ENCODE measurements around the gene MAPK8IP1.
A peak's percentile ranks its signal among the peaks of the same experiment; 100 is the strongest.
"Not testable (repeated sequence)": the region's sequence is repeated elsewhere in the genome, so short reads cannot be mapped to it uniquely, and the experiment has no call there.

Gene MAPK8IP1

DNA sequence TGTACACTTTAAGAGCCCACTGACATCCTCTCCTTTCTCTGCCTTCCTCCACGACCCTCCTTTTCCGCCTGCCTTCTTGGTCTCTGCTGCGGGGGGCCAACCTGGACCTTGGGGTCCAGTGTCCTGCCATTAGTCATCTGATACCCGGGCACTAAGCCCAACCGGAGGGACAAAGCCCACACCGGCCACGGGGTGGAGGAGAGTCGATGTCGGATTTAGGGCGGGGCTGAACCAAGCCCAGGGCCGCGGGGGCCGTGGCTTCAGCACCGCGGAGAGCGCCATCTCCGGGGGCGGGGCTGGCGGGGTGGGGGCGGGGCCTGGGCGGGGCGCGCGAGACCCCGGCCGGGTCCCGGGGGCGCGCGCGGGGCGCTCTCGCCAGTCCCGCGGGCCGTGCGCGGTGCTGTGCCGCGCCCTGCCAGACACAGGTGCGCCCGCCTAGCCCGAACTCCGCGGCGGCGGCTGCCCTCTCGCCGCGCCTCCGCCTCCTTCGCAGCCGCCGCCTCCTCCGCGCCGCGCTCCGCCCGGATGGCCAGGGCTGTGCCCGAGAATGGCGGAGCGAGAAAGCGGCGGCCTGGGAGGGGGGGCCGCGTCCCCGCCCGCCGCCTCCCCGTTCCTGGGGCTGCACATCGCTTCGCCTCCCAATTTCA is at the start of gene MAPK8IP1:
TSS of gene MAPK8IP1 (plus strand) at position 378 of the 647 bp plus-strand sequence. CDS start at position 548, 170 bp downstream.
- peak; percentile 42 to 49 for DNase-seq

DNA sequence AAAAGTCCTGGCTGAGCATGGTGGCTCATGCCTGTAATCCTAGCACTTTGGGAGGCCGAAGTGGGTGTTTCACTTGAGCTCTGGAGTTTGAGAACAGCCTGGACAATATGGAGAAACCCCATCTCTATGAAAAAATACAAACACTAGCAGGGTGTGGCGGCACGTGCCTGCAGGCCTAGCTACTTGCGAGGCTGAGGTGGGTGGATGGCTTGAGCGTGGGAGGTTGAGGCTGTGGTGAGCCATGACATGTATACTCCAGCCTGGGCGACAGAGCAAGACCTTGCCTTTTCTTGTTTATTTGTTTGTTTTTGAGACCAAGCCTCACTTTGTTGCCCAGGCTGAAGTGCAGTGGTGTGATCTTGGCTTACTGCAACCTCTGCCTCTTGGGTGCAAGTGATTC is 46.2 kb upstream of the MAPK8IP1 start:
- DNase-seq: no peak

DNA sequence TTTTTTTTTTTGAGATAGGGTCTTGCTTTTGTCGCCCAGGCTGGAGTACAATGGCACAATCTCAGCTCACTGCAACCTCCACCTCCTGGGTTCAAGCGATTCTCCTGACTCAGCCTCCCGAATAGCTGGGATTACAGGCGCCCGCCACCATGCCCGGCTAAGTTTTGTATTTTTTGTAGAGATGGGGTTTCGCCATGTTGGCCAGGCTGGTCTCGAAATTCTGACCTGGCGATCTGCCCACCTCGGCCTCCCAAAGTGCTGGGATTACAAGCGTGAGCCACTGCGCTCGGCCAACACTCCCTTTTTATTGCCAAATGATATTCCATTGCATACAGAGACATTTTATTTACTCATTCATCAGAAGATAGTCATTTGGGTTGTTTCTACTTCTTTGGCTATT is 45.2 kb upstream of the MAPK8IP1 start:
- not testable (repeated sequence) for DNase-seq

DNA sequence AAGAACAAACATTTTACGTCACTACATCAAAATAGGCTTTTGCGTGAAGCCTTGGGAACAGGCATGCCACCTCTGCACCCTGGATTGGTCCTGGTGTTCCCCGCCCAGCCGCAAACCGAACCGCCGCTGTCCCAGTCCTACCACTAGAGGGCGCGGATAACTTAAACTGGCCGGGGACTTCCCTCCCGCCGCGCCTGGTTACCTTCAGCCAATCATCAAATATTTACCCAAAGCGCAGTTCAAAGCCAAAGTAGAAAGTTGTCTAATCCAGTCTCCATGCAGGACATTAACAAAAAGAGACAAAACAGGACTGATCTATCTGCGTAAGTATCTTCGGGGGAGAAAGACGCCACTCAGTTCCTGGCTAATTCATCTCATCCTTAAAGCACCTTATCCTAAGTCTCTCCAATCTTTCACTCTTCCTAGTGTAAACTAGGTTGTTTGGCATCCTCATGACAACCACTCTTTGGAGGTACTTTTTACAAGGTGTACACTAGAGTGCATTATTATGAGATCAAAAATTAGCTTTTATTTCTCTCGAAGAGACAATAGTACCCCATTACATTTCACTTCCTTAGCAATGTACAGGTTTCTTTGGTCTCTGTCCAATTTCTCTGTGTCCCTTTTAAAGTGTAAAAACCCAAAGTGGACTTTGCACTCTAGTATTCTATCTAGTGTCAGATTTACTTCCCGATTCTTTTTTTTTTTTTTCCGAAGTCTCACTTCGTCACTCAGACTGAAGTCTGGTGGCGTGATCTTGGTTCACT is 42.1 kb upstream of the MAPK8IP1 start:
- DNase-seq: peak; percentile 79 to 88

DNA sequence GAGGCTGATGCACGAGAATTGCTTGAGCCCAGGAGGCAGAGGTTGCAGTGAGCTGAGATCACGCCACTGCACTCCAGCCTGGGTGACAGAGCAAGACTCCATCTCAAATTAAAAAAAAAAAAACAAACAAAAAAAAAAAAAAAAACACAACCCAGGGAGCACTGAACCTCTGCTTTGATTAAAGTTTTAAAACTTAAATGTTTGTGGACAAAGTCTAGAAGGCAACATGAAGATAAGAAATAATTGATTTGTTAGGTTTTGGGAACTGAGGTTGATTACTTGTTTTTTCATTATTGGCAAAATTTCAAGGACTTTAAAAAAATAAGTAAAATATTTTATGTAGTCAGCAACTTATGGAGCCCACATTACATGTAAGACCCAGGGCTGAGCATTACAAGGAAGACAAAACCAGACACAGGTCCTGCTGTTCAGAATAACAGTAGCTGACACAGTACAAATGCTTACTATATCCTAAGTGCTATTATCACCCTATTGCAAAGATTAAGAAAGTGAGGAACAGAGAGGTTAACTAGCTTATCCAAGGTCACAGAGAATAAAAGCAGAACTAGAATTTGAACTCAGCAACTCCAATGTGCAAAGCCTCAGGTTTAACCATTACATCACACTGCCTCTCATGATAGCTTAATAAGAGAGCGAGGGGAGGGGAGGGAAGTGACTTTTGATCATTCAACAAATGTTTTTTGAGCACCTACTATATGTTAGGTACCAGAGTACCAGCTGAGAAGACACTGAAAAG is 40.5 kb upstream of the MAPK8IP1 start:
- DNase-seq: peak in 1 of 2 experiments; percentile 5

DNA sequence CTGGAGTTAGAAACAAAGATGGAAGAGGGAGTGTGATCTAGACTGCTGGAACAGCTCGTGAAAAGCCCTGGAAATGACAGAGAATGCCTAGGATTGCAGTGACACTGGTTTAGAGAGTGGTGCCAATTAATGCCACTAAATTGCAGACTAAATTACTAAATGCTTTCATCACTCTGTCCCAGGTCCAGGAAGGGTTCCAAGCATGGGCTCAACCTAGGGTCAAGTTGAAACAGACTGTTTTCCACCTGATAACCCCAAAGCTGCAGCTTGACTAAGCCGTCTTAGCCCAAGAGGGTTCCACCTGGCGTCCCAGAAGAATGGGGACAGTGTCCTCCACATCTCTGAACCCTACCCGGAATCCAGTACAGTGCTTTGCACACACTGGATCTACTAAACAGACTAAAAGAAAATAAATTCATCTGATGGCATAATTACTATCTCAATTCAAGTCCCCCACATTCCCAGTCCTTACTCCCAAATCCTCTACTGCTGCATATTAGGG is 39.2 kb upstream of the MAPK8IP1 start:
- no peak for DNase-seq

DNA sequence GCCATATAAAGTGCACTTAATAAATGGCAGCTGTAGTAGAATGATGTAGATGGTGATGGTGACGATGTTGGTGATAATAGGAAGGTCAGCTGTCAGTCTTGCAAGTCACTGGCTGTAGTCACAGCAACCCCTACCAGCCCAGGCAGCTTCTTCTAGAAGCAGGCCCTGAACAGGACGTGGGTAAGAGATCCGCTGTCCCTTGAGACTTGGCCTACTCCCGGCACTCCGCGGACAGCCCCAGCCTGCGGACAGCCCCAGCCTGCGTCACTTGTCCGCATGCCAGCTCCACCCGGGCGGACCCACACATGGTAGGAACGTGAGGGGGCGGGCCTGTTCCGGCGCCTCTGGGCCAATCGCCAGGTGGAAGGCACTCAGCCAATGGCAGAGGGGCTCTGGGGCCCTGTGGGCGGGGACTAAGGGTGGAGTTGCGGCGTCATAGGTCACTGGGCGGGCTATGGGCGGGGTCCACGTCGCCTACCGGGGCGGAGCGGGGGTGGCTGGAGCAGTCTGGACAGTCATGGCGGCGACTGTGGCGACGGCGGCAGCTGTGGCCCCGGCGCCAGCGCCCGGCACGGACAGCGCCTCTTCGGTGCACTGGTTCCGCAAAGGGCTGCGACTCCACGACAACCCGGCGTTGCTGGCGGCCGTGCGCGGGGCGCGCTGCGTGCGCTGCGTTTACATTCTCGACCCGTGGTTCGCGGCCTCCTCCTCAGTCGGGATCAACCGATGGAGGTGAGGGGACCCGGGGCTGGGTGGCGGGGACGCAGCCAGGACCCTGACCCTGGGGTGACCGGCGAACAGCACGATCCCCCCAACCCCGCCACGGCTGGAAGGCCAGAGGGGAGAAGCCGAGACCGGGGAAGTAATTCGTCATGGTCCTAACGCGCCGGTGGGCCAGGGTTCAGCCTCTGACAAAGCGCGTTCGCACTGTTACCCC is 38.2 kb upstream of the MAPK8IP1 start, which contains the start of gene CRY2:
TSS of gene CRY2 (plus strand) at position 502 of the 937 bp plus-strand sequence. CDS start at position 518, 16 bp downstream.
- peak; percentile 84 to 94 for DNase-seq

DNA sequence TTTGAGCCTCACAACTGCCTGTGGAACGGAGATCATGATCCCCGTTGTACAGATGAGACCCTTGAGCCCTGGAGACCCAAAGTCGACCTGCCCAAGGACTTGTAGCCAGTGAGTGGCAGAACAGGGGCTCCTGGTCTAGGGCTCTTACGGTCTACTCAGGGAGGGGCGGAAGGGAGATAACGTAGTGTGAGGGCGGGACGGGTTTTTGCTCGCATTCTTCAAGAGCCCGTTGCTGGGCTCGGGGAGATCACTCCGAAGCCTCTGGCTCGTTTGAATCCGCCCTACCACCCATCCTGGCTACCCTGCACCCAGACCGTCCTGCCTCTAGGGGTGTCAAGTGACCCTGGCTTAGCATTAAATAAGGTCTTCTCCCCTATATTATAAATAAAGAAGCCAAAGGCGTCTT is 37.5 kb upstream of the MAPK8IP1 start:
- DNase-seq: peak; percentile 65 to 76

DNA sequence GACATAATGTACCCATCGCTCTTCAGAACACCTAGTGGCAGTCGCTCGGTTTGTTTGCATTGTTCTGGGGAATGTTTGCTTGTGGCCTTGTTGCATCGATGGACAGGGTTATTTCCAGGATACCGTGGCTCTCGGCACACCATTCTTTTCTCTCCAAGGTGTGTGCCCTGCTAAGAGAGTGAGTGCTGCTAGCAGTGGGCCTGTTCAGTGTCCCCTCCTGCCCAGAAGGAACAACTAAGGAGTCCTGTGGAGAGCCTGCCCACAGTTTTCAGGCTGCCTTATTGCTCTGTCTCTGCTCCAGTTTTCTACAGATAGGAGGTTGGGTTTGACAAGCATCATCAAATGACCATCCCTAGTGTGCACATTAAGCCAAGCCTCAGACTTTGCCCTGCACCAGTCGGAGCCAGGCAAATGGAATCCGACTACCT is 36.8 kb upstream of the MAPK8IP1 start:
- no peak for DNase-seq

DNA sequence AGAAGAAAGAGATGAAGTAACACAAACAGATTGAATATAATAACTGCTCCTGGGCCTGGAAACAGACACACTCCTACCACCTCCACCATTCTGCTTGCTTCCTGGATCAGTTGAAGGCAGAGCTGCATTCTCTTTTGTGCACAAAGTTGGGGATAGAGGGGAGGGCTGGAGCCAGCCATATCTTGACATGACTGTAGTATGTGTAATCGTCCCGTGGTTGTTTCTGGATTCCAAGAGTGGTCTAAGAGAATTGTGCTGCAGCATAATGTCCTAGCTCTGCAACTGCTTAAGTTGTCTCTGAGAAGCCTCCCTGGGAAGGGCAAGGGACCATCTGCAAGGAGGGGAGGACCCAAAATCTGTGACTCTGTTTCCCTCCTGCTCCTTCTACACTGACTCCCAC is 35.0 kb upstream of the MAPK8IP1 start:
- DNase-seq: no peak

DNA sequence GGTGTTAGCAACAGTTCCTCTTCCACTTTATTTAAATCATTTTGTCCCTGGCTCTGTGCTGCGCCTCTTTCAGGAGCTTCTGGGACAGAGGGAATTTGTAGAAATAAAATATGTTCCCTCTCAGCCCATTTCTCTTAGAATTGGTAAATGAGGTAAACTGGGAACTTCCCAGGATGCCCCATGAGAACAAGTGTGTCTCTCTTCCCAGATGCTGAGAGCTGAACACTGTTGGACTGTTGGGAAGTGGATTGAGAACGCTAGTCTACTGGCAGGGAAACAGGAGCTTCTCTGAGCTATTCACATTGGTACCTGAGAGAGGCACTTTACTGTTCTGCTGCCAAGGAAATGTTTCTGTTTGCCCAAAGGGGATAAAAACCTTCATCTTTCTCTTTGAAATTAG is 34.2 kb upstream of the MAPK8IP1 start:
- DNase-seq: no peak

DNA sequence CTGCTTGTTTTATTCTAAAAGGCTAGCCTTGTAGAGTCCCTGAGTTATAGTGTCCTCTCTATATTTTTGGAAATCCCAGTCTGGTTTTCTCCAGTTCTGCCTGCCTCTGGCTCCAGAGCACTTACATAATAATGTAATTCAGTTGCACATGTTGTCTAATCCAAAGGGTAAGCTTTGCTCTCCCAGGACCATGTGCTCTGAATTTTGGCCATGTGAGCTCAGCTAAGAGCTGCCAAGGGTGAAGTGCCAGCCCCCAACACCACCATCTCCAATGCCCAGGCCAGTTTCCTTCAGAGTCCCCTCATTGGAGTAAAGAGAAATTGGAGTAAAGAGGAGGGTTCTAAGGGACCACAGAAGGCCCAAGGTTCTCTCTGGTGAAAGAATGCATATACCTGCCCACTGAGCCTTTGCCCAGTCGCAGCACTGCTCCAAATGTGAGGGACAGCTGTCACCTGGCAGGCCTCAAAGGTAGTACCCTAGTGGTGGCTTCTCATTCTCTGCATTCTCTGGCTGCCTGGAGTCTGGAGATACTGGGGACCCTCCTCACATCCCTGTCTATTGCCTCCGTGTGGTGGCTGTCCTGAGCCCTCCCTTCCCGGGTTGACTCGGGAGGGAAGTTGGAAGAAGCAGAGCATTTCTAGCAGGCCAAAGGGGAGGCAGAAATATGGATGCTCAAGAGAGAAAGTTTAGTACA is 33.3 kb upstream of the MAPK8IP1 start:
- no peak for DNase-seq

DNA sequence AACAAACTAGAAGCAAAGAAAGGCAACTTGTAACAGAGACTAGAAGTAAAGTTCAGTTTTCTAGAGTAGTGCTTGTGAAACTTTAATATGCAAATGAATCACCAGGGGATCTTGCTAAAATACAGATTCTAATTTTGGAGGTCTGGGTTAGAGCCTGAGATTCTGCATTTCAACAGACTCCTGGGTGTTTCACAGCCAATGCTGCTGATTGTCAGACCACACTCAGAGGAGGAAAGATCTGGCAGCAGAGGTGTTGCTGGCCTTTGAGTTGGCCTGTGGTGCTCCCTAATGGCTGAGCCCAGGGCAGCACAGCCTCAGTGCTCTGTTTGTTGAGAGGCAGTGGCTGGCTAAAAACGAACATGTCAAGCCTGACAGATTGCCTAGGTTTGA is 32.7 kb upstream of the MAPK8IP1 start:
- DNase-seq: no peak

DNA sequence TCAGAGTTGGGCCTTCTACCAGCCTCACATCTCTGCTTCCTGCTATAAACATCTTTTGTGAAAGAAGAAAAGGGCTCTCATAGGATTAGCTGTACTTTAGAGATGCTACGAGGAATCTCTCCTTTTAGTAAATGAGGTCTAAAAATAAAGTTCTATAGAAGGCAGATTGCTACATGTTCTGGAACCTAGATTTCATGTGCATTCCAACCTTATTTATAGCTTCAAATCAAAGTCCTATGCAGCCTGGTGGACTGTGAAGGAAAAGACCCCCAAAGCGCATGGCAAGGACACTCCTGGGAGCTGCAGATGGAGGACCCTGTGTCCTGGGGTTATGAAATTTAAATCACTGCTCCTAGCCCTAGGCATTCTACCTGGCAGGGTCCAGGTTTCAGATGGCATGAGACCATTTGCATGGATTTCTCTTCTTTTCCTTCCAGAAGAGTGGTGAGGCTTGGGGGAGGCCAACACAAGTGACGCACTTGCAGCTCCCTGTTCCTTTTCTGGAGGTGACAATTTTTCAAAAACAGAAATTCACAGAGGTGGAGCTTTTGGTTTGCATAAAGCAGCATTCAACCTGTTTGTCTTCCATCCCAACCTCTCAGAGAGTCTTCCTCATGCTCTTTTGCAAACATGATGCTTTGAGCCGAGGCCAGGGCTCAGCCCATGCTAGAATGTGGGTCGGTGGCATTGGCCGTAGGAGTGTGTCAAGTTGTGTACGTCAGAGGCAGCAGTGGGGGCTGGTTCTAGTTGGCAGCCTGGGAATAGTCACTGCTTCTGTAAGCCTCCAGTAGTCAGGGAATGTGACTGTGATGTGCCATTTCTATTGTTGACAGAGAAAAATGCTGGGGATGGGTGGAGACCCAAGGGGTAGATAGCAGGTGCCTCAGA is 31.9 kb upstream of the MAPK8IP1 start:
- no peak for DNase-seq

DNA sequence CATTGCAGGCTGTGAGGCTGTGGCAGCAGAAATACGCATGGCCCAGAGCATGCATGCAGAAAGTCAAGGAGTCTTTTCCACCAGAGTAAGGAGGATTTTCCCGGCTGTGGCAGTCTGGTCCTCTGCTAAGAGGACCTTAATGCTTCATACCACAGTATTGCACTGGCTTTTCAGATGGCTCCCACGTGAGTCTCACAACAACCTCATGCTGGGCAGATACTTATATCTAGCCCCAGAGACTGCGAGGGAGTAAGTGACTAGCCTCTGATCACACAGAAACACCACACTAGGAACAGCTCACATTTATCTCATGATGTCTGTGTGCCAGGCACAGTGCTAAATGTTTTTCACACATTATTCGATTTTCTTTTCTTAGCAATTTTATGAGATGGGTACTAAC is 30.1 kb upstream of the MAPK8IP1 start:
- DNase-seq: no peak

DNA sequence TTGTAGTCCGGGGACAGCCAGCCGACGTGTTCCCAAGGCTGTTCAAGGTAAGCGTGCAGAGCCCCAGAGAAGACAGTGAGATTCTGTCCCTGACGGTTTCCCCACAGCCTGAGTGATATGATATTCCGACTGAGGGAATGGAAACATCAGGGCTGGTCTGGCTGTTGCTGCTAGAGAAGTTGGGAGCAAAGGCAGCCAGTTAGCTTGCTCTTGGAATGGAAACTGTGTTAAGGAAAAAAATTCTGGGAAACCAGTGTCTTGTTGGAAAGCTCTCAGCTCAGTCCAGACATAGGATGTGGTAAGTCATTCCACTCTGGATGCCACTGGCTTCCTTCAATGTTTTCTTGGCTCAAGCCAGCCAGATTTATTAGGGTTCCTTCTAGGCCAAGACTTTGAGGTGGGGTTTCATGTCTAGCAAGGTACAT is 29.4 kb upstream of the MAPK8IP1 start:
- no peak for DNase-seq

DNA sequence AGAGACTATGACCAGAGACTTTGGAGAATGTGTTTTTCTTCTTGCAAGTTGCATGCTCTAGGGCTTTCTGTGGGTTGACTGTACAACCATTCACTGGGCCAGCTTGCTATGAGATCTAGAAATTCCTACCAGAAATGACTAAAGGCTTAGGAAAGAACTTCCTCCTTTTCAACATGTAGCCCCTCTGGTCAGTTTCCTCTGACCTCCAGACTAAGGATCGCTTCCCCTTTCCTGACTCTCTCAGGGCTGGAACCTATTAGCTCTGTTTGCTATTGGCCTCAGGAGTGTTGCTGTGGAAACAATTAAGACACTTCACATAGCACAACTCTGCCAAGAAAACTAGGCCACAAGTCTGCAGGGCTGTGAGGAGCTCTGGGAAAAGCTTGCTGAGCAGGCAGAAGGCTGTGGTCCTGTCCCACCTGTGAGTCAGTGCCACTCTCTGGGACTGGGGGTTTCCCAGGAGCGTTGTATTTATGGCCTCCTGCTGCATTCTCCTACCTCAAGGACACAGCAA is 27.4 kb upstream of the MAPK8IP1 start:
- peak in 1 of 2 experiments; percentile 8 for DNase-seq

DNA sequence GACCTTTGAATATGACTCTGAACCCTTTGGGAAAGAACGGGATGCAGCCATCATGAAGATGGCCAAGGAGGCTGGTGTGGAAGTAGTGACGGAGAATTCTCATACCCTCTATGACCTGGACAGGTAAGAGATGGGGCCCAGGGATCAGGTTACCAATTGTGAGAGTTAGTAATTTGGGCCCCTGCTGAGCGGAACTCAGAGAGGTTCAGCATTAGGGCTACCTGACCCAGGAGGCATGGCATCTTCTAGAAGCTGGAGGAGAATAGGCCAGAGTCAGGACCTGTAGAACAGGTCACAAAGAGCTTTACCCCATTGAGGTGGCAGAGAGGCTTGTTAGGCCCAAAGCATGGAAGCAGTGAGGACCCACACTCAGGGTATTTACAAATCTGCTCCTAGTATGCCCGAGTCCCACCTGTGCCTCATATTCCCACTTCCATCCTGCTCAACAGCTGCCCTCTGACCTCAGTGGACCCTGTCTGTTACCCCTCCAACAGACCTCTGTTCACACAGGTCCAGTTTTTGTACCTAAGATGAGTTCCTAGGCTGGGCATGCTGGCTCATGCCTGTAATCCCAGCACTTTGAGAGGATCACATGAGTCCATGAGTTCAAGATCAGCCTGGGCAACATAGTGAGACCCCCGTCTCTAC is 26.6 kb upstream of the MAPK8IP1 start:
- DNase-seq: no peak

DNA sequence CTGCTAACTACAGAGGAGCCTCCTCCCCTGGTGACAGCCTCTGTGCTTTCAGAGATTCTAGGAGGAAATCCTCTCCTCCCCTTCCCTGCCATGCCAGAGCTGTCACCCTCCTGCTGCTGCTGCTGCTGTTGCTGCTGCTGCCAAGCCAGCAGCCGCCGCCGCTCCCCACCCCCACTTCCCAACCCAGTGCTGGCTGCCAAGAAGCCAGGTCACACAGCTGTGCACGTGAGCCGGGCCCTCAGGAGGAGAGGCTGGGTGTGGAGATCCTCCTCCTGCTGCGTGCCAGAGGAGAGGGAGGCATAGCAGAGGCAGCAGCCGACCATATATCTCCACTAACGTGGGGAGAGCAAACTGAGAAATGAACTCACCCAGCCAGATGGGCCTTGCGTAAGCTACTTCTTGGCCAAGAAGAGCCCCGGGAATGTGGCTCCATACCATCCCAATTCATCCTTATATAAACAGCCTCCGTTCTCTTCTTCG is 25.8 kb upstream of the MAPK8IP1 start:
- DNase-seq: no peak

DNA sequence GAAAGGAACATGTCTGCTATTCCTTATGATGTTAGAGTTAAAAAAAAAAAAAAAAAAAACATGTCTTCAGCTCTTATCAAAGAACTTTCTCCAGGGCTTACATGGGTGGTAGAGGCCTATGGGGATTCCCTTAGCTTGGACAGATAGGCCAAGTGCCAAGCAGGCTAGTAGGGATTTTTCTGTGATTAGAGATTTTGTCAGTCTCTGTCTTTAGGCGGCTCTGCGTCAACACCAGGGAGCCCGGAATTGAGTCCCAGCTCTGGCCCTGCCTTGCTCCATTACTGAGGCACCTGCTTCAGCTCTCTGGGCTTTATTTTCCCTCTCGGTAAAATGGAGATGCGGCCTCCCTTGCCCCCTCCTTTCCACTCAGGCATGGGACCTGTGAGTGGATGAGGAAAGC is 25.1 kb upstream of the MAPK8IP1 start:
- DNase-seq: no peak

Measured in Kasumi-1 (cell line).